Uterus (tissue), 4 donors: ENCODE results near the gene MPL. TPM values are rescaled to one million over a fixed set of nuclear protein-coding genes. Genes with fewer than 3 reads are reported as not detected.

Source experiments
- DNase-seq, 2 donors: peaks; one replicate each; pipeline ENCODE4 v3.0.0-alpha.2; 2019 to 2020
- H3K27ac ChIP-seq, 2 donors: fragments of 200-600 bp; sonication (generic); 1 replicate in 1 of 2; 2 replicates in 1 of 2; pipeline ENCODE4 v1.5.1; 2016 to 2018
- H3K27me3 ChIP-seq, 2 donors: fragments of 200-600 bp; sonication (generic); one replicate each; pipeline ENCODE4 v1.5.1; 2018 to 2019; ENCODE audit warnings: control low read depth in 1 of 2
- H3K36me3 ChIP-seq, 2 donors: fragments of 200-600 bp; sonication (generic); one replicate each; pipeline ENCODE4 v1.5.1; 2019; ENCODE audit warnings: control low read depth in 1 of 2
- H3K4me1 ChIP-seq, 2 donors: fragments of 200-600 bp; sonication (generic); one replicate each; pipeline ENCODE4 v1.5.1; 2018 to 2019; ENCODE audit warnings: control low read depth in 1 of 2
- H3K4me3 ChIP-seq, 2 donors: fragments of 200-600 bp; sonication (generic); 1 replicate in 1 of 2; 2 replicates in 1 of 2; pipeline ENCODE4 v1.5.1; 2018 to 2019; ENCODE audit warnings: mild to moderate bottlenecking in 1 of 2
- H3K9me3 ChIP-seq, 2 donors: fragments of 200-600 bp; sonication (generic); one replicate each; pipeline ENCODE4 v1.5.1; 2019; ENCODE audit warnings: control low read depth in 1 of 2
- POLR2A ChIP-seq, 2 donors: fragments of 450-650 bp; IDR thresholded peaks; one replicate each; pipeline ENCODE4 v1.6.1; 2016; ENCODE audit warnings: antibody characterized with exemption in 2 of 2, mild to moderate bottlenecking in 1 of 2, moderate library complexity in 1 of 2
- intact Hi-C: fragments of 100-400 bp; cut with DNase I; formaldehyde crosslinking; loops from one replicate; pipeline ENCODE4 v1.15.1; 2023; ENCODE audit warnings: low total_unique reads
- total RNA-seq, 4 donors: library from RNA; depleted of rRNA in 3 of 4; stranded (reverse); fragments of >200 nt in 3 of 4; gene quantifications; one replicate each; pipeline versions ENCODE4 v1.1.0 to v1.2.4, GENCODE V29; 2014 to 2023
- TF ChIP-seq, protein P1 (sequence below), 4 experiments: fragments of 200-600 bp in 2 of 4; fragments of 450-650 bp in 2 of 4; sonication (generic) in 2 of 4; IDR thresholded peaks; one replicate each; pipeline ENCODE4 v1.5.1; 2016 to 2019; ENCODE audit warnings: antibody characterized with exemption in 4 of 4, mild to moderate bottlenecking in 2 of 4, moderate library complexity in 1 of 4
- donor health status: DM: yes; HTN: yes; CAD: no.

Gene MPL
- total RNA-seq, 4 donors from 2014 or later: 1.3 TPM; not detected in 3

GRCh38 chr1:43315481-43315880 is 22.1 kb upstream of the MPL start:
- intact Hi-C loops: no loop called here
- Histone ChIP-seq H3K9me3 (no peaks in the 10 kb centered on the region), H3K36me3 (no peaks in the 10 kb centered on the region), H3K4me3 (no peak overlapping the region), H3K4me1 (no peaks in the 10 kb centered on the region), H3K27ac (no peak overlapping the region), H3K27me3 (no peaks in the 10 kb centered on the region)
- DNase-seq: no peak
- TF ChIP-seq, protein P1, sequence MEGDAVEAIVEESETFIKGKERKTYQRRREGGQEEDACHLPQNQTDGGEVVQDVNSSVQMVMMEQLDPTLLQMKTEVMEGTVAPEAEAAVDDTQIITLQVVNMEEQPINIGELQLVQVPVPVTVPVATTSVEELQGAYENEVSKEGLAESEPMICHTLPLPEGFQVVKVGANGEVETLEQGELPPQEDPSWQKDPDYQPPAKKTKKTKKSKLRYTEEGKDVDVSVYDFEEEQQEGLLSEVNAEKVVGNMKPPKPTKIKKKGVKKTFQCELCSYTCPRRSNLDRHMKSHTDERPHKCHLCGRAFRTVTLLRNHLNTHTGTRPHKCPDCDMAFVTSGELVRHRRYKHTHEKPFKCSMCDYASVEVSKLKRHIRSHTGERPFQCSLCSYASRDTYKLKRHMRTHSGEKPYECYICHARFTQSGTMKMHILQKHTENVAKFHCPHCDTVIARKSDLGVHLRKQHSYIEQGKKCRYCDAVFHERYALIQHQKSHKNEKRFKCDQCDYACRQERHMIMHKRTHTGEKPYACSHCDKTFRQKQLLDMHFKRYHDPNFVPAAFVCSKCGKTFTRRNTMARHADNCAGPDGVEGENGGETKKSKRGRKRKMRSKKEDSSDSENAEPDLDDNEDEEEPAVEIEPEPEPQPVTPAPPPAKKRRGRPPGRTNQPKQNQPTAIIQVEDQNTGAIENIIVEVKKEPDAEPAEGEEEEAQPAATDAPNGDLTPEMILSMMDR (IDR thresholded peaks at IDR 0.05): no peak
- no peak for TF ChIP-seq POLR2A (IDR thresholded peaks at IDR 0.05)

DNA sequence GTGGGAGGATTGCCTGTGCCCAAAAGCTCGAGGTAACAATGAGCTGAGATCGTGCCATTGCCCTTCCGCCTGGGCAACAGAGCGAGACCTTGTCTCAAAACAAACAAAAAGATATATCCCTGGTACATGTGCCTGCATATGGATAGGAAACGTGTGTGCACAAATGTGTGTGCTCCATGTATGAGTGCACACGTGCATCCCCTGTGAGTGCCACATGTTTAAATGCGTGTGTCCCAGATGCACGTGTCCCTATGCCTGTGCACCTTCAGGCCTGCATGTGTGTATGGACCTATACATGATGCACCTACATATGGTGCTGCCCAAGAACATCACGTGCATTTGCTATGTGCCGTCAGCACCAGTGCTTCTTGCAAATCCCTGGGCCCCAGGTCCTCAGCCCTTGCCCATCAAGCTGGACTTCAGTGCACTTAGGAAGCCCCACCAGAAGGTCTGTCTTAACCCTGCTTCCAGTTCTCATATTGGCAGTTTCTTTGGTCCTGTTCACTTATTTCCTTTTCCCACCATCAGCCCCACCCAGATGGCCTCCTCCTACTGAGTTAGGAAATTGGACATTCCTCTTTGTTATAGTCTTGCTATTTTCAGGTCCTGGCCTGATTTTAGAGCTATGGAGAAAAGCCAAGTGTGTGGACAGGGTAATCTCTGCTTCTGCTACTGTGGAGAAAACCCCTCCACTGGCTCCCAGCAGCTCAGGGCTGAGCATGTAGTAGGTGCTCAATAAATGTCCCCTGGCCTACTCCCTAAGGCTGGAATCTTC is 21.5 kb upstream of the MPL start:
- no peaks in the 10 kb centered on the region for H3K4me1 ChIP-seq
- no peak overlapping the region for H3K27ac ChIP-seq
- H3K4me3 ChIP-seq: no peak overlapping the region
- TF ChIP-seq, protein P1 (IDR thresholded peaks at IDR 0.05): no peak
- no peak for TF ChIP-seq POLR2A (IDR thresholded peaks at IDR 0.05)
- H3K27me3 ChIP-seq: no peaks in the 10 kb centered on the region
- H3K9me3 ChIP-seq: no peaks in the 10 kb centered on the region
- DNase-seq: no peak
- intact Hi-C loops: no loop called here
- H3K36me3 ChIP-seq: no peaks in the 10 kb centered on the region

DNA sequence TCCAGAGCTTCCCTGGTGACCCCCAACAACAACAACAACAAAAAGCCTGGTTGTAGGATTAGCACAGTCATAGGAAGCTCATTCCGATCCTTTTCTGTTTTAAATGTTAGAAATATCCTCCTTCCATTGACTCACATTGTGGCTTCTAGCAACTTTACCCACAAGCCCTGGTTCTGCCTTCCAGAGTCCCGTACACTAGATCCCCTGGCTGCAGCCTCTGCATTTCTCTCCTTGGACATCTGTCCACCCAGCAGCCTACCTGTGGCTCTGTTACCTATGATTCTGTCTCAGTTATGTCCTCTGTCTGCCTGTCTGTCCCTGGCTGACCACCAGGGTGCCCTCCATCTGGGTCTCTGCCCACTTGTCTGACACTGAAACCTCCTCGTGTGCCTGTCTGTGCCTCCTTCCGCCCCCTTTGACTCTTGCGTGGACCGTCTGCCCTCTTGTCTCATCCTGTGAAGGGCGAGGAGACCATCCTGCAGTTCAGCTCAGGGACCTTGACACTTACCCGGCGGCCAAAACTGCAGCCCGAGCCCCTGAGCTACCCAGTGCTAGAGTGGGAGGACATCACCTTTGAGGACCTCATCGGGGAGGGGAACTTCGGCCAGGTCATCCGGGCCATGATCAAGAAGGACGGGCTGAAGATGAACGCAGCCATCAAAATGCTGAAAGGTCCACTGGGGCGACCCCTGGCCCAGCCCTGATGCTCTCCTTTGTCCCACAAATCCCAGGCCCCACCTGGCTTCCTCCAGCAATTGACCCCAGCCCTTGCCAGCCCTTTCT is 20.7 kb upstream of the MPL start:
- no peak for DNase-seq
- no peaks in the 10 kb centered on the region for H3K36me3 ChIP-seq
- no peaks in the 10 kb centered on the region for H3K4me1 ChIP-seq
- no peak overlapping the region for H3K4me3 ChIP-seq
- TF ChIP-seq POLR2A (IDR thresholded peaks at IDR 0.05): no peak
- TF ChIP-seq, protein P1 (IDR thresholded peaks at IDR 0.05): no peak
- H3K27me3 ChIP-seq: no peaks in the 10 kb centered on the region
- no peaks in the 10 kb centered on the region for H3K9me3 ChIP-seq
- H3K27ac ChIP-seq: no peak overlapping the region
- intact Hi-C loops: no loop called here

DNA sequence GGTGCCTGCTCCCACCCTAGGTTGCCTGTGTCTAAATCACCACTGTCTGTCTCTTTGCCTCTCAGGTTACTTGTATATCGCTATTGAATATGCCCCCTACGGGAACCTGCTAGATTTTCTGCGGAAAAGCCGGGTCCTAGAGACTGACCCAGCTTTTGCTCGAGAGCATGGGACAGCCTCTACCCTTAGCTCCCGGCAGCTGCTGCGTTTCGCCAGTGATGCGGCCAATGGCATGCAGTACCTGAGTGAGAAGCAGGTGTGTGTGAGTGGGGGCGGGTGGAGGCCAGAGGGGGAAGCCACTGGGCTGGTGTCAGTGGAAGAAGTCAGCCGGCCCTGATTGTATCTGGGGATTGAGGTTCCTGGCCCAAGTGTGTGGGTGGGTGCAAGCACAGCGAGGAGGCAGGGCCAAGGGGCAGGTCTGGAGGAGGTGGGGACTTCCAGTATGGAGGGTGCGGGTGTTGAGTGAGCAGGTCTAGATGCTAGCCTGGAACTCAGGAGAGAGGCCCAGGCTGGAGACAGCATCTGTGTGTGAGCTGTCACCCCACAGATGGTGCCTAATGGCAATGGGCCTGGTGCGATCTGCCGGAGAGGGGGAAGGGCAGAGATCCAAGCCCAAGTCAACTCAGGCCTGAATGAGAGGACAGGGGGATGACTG is 19.7 kb upstream of the MPL start:
- no peaks in the 10 kb centered on the region for H3K9me3 ChIP-seq
- no peak for DNase-seq
- no peaks in the 10 kb centered on the region for H3K27me3 ChIP-seq
- H3K4me1 ChIP-seq: no peaks in the 10 kb centered on the region
- H3K36me3 ChIP-seq: no peaks in the 10 kb centered on the region
- no peak for TF ChIP-seq POLR2A (IDR thresholded peaks at IDR 0.05)
- TF ChIP-seq, protein P1 (IDR thresholded peaks at IDR 0.05): no peak
- no peak overlapping the region for H3K4me3 ChIP-seq
- H3K27ac ChIP-seq: no peak overlapping the region
- intact Hi-C loops: no loop called here

DNA sequence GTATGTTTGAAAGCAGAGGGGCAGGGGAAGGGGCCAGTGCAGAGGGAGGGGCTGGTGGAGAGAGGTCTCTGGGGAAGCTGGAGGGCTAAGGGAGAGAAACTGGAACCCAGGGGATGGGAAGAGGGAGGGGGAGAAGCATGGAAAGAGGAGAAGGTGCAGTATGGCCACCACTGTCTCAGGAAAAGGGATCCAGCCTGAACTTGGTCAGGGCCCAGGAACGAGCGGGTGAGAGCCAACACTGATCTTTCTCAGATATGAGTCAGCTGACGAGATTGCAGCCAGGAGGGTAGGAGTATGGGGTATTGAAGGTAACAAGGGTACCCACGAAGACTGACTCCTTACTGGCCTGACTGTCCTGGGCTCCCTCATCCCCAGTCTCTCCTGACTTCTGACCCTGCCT is 18.8 kb upstream of the MPL start:
- no peak for DNase-seq
- no peaks in the 10 kb centered on the region for H3K4me1 ChIP-seq
- intact Hi-C loops: no loop called here
- no peak for TF ChIP-seq POLR2A (IDR thresholded peaks at IDR 0.05)
- TF ChIP-seq, protein P1 (IDR thresholded peaks at IDR 0.05): no peak
- no peaks in the 10 kb centered on the region for H3K27me3 ChIP-seq
- no peak overlapping the region for H3K4me3 ChIP-seq
- H3K9me3 ChIP-seq: no peaks in the 10 kb centered on the region
- H3K27ac ChIP-seq: no peak overlapping the region
- H3K36me3 ChIP-seq: no peaks in the 10 kb centered on the region
